K562 (cell line): ENCODE measurements around the gene TMTC2. TPM values are rescaled to one million over a fixed set of nuclear protein-coding genes. Genes with fewer than 3 reads are reported as not detected.

Source experiments
- ATAC-seq: fragments of 200-7000 bp; cut with Tn5 transposase; 3 replicates; pipeline ENCODE4 v1.9.1; 2020; ENCODE audit warnings: moderate library complexity
- BruUV-seq: library from RNA; stranded (reverse); fragments of 400-500 nt; replicated peaks from 2 replicates; lab custom pipeline; 2021; lab: Mats Ljungman, UMichigan
- CTCF ChIA-PET: fragments of 300-600 bp; formaldehyde crosslinking; extraction: SDS; loops from one replicate; lab custom pipeline; 2021; ENCODE audit warnings: low intra/inter-chr PET ratio; lab: Yijun Ruan, JAX
- POLR2A ChIA-PET: fragments of 300-600, 350-650 bp; sonication (Branson Sonifier 250); formaldehyde crosslinking; extraction: SDS; loops from one replicate; lab custom pipeline; 2021; ENCODE audit warnings: antibody characterized with exemption, inconsistent platforms; lab: Yijun Ruan, JAX
- DNase-seq, 4 experiments: peaks; one replicate each; pipeline versions ENCODE4 v3.0.0 to v3.0.0-alpha.2; 2011 to 2018; ENCODE audit warnings: low spot score in 3 of 4, mixed read lengths in 3 of 4; ENCODE audit errors: extremely low read depth in 1 of 4
- FAIRE-seq: peaks from 2 replicates; lab custom pipeline; 2011; peaks lifted over from hg19 to GRCh38; lab: Jason Lieb, UNC
- H2AFZ ChIP-seq: 2 replicates; pipeline ENCODE4 v1.6.0; 2011; ENCODE audit warnings: low read depth, low read length, control low read depth, inconsistent platforms
- H3K27ac ChIP-seq: fragments of 200-600 bp; 3 replicates; pipeline ENCODE4 v1.8.0; 2011; ENCODE audit warnings: low read depth, mild to moderate bottlenecking, control low read depth, inconsistent platforms, low read length, moderate library complexity, mixed read lengths; ENCODE audit errors: extremely low read depth
- H3K27me3 ChIP-seq, 2 experiments: fragments of 300-600 bp in 1 of 2; 2 replicates in 1 of 2; 3 replicates in 1 of 2; pipeline versions ENCODE4 v1.6.0 to v1.8.0; 2011; ENCODE audit warnings: inconsistent platforms in 2 of 2, low read length in 2 of 2, mild to moderate bottlenecking in 1 of 2, mixed read lengths in 1 of 2, moderate library complexity in 1 of 2; ENCODE audit not compliant: control insufficient read depth in 2 of 2, insufficient read depth in 2 of 2
- H3K36me3 ChIP-seq: fragments of 300-600 bp; 3 replicates; pipeline ENCODE4 v1.8.0; 2011; ENCODE audit warnings: mild to moderate bottlenecking, low read length, inconsistent platforms; ENCODE audit not compliant: control insufficient read depth, insufficient read depth
- H3K4me1 ChIP-seq, 2 experiments: fragments of 200-600 bp in 1 of 2; replicated peaks in 1 of 2; 2 replicates in 1 of 2; 3 replicates in 1 of 2; pipeline versions ENCODE4 v1.5.1 to v1.8.0; 2011; ENCODE audit warnings: inconsistent platforms in 2 of 2, low read length in 2 of 2, mild to moderate bottlenecking in 1 of 2, mixed read lengths in 1 of 2, moderate library complexity in 1 of 2; ENCODE audit not compliant: control insufficient read depth in 2 of 2, insufficient read depth in 2 of 2
- H3K4me2 ChIP-seq: 2 replicates; pipeline ENCODE4 v1.6.1; 2011; ENCODE audit warnings: low read length, control low read depth, inconsistent platforms, mixed read lengths; ENCODE audit not compliant: insufficient read depth
- H3K4me3 ChIP-seq: fragments of 200-600 bp; sonication (generic), shearing (Covaris generic); 2 replicates; pipeline ENCODE4 v1.5.1; 2016; ENCODE audit warnings: control low read depth, inconsistent platforms
- H3K79me2 ChIP-seq: fragments of 200-600 bp; 3 replicates; pipeline ENCODE4 v1.8.0; 2011; ENCODE audit warnings: low read length, inconsistent platforms; ENCODE audit not compliant: control insufficient read depth, insufficient read depth
- H3K9ac ChIP-seq, 2 experiments: 2 replicates each; pipeline versions ENCODE4 v1.6.0 to v1.6.1; 2011; ENCODE audit warnings: low read depth in 2 of 2, low read length in 2 of 2, control low read depth in 1 of 2, inconsistent platforms in 1 of 2, mild to moderate bottlenecking in 1 of 2, mixed read lengths in 1 of 2; ENCODE audit not compliant: insufficient read depth in 1 of 2
- H3K9me1 ChIP-seq: one replicate; pipeline ENCODE4 v1.6.0; 2011; ENCODE audit warnings: inconsistent platforms, mild to moderate bottlenecking, low read length, moderate library complexity; ENCODE audit not compliant: control insufficient read depth, insufficient read depth
- H3K9me3 ChIP-seq: replicated peaks from 2 replicates; pipeline ENCODE4 v1.5.1; 2011; ENCODE audit warnings: low read depth, low read length, inconsistent platforms; ENCODE audit not compliant: control insufficient read depth, insufficient read depth
- H4K20me1 ChIP-seq: replicated peaks from 2 replicates; pipeline ENCODE4 v1.6.1; 2011; ENCODE audit warnings: low read length, inconsistent platforms, mixed read lengths; ENCODE audit not compliant: control insufficient read depth, insufficient read depth
- ARID1B ChIP-seq: fragments of 450-650 bp; IDR thresholded peaks from 2 replicates; pipeline ENCODE4 v1.6.1; 2016; ENCODE audit warnings: antibody characterized with exemption, mild to moderate bottlenecking, inconsistent platforms
- CEBPG ChIP-seq, 3 experiments: fragments of 200-800 bp in 1 of 3; sonication (Bioruptor generic) in 1 of 3; sonication (generic) in 1 of 3; formaldehyde crosslinking in 1 of 3; IDR thresholded peaks in 2 of 3; conservative IDR thresholded peaks in 1 of 3; 2 replicates each; pipeline versions ENCODE4 v1.6.1 to v1.8.0; 2016 to 2022; ENCODE audit warnings: missing compliant biosample characterization in 2 of 3, missing genetic modification characterization in 2 of 3, mild to moderate bottlenecking in 1 of 3, missing genetic modification reagents in 1 of 3
- CREM ChIP-seq: IDR thresholded peaks from 2 replicates; pipeline ENCODE4 v1.6.1; 2014; ENCODE audit warnings: antibody characterized with exemption, low read depth
- EHMT2 ChIP-seq: fragments of 450-650 bp; IDR thresholded peaks from 2 replicates; pipeline ENCODE4 v1.6.1; 2018; ENCODE audit warnings: antibody characterized with exemption
- GABPB1 ChIP-seq: sonication (generic); formaldehyde crosslinking; IDR thresholded peaks from 2 replicates; pipeline ENCODE4 v1.8.0; 2022; ENCODE audit warnings: mild to moderate bottlenecking, missing genetic modification reagents
- GABPB2 ChIP-seq: fragments of 250-450 bp; sonication (Bioruptor Pico); conservative IDR thresholded peaks from 2 replicates; pipeline ENCODE4 v1.5.1; 2021; ENCODE audit warnings: mild to moderate bottlenecking
- JUN ChIP-seq, 2 experiments: sonication (generic) in 1 of 2; formaldehyde crosslinking in 1 of 2; IDR thresholded peaks; 2 replicates each; pipeline versions ENCODE4 v1.6.1 to v1.8.0; 2012 to 2022; ENCODE audit warnings: borderline replicate concordance in 2 of 2, mild to moderate bottlenecking in 2 of 2, improper control_type of control experiment in 1 of 2, low read depth in 1 of 2, low read length in 1 of 2, missing genetic modification reagents in 1 of 2
- MEF2D ChIP-seq: conservative IDR thresholded peaks from 2 replicates; pipeline ENCODE4 v1.6.1; 2016; ENCODE audit warnings: low read depth, missing genetic modification characterization, missing compliant biosample characterization
- MTA2 ChIP-seq: fragments of 450-650 bp; IDR thresholded peaks from 2 replicates; pipeline ENCODE4 v1.6.1; 2016; ENCODE audit warnings: low read depth
- NFXL1 ChIP-seq: fragments of 450-650 bp; formaldehyde crosslinking; IDR thresholded peaks from 2 replicates; pipeline ENCODE4 v1.4.0; 2021; ENCODE audit warnings: mild to moderate bottlenecking
- NR2F6 ChIP-seq: fragments of 450-650 bp; formaldehyde crosslinking; IDR thresholded peaks from 2 replicates; pipeline ENCODE4 v1.4.0; 2020; ENCODE audit warnings: mild to moderate bottlenecking
- POU5F1 ChIP-seq: fragments of 150-350 bp; IDR thresholded peaks from 2 replicates; pipeline ENCODE4 v1.6.1; 2014; ENCODE audit warnings: borderline replicate concordance, low read length, low read depth, mild to moderate bottlenecking; ENCODE audit not compliant: partially characterized antibody
- WGBS: fragments of 100-300 bp; shearing (Covaris generic); methylation state at CpG from one replicate; pipeline ENCODE4 v1.1.6; 2016; ENCODE audit warnings: low coverage, mixed read lengths; ENCODE audit not compliant: insufficient coverage; ENCODE audit errors: missing lambda C conversion rate; 5-methylcytosine and 5-hydroxymethylcytosine counted together
- in situ Hi-C: fragments of 300-500 bp; cut with MboI; formaldehyde crosslinking; loops from 4 replicates; pipeline ENCODE4 v1.15.0; 2018; ENCODE audit warnings: inconsistent platforms, mixed read lengths
- intact Hi-C: fragments of 100-400 bp; cut with micrococcal nuclease; formaldehyde crosslinking; loops from 2 replicates; pipeline ENCODE4 v1.14.2; 2022
- polyA plus RNA-seq, 8 experiments: library from polyadenylated mRNA; depleted of rRNA in 4 of 8; stranded (reverse) in 5 of 8; unstranded in 3 of 8; fragments of >200 nt; fragmentation: Nextera tagmentation in 2 of 8; fragmentation: Illumina TruSeq in 1 of 8; extraction: Ambion mirVana in 2 of 8; extraction: Trizol in 1 of 8; gene quantifications; 2 replicates each; pipeline versions ENCODE4 v1.2.1 to v1.2.3, GENCODE V29; 2011 to 2014; ENCODE audit warnings: inconsistent platforms in 1 of 8, missing spikeins in 1 of 8
- total RNA-seq, 7 experiments: library from RNA; depleted of rRNA in 6 of 7; stranded (reverse); fragments of >200 nt in 6 of 7; fragmentation: Illumina TruSeq in 2 of 7; extraction: Trizol in 2 of 7; gene quantifications; 2 replicates each; pipeline versions ENCODE4 v1.2.1 to v1.2.3, GENCODE V29; 2011 to 2021; ENCODE audit warnings: low replicate concordance in 1 of 7
- TF ChIP-seq, protein P1 (sequence below): fragments of 250-450 bp; sonication (Bioruptor Pico); IDR thresholded peaks from 2 replicates; pipeline ENCODE4 v1.4.0; 2020; ENCODE audit warnings: mild to moderate bottlenecking
- TF ChIP-seq, protein P2 (sequence below): IDR thresholded peaks from 2 replicates; pipeline ENCODE4 v1.6.1; 2014; ENCODE audit warnings: antibody characterized with exemption

The TMTC2 gene
- total and polyA plus RNA-seq, 9 of the 15 experiments (the other 6 are each of a cell fraction or from before 2014, with no cell fraction given): 0.29 to 1.1 (median 0.55) TPM

DNA sequence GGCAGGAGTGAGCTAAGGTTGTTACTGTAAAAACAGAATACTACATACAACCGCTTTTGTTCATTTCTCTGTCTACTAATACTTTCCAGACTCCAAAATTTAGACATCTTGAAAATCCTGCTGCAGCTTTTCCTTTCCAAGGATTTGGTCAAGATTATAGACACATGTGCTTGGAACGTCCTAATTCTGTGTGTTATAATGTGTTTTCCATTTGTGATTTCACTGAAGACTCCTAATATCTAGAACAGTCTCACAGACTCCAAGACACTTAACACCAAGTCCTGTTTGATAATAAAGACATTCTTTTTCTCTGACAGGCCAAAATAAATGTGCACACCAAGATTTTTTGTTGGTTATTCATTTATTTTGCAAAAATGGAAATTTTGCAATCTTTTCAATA, 41.8 kb upstream of the TMTC2 start:
- no peak for ATAC-seq
- intact Hi-C loops: no loop called here
- no TSS peak for BruUV-seq

DNA sequence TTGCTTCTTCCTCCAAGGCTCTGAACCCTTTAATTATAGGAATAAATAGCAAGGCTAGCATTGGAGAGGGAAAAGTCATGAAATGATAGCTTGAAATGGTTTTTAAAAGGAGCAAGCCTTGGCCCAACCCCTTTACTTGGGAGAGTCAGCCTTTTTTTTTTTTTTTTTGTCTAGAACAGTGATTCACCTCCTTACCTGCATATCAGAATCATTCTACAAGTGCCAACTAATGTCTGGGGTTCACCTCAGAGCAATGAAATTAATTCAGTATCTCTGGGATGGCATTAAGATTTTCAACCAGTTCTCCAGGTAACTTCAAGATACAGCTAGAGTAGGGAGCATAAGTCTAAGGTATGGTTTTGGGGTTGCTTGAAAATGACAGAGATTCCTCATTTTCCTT, 41.3 kb upstream of the TMTC2 start:
- DNase-seq: no peak
- Histone ChIP-seq H3K4me3 (no peak overlapping the region), H4K20me1 (no peaks in the 10 kb centered on the region), H2AFZ (no peak overlapping the region), H3K27me3 (no peaks in the 10 kb centered on the region), H3K4me2 (no peak overlapping the region), H3K36me3 (no peaks in the 10 kb centered on the region), H3K79me2 (no peaks in the 10 kb centered on the region), H3K4me1 (no peaks in the 10 kb centered on the region), H3K9me3 (no peaks in the 10 kb centered on the region), H3K27ac (no peak overlapping the region), H3K9ac (no peak overlapping the region), H3K9me1 (no peaks in the 10 kb centered on the region)
- intact Hi-C loops (no loop called here), in situ Hi-C loops (no loop called here)
- no peak for ATAC-seq
- no TSS peak for BruUV-seq
- ChIA-PET CTCF (no interaction called here), POLR2A (no interaction called here)
- no peak for FAIRE-seq
- TF ChIP-seq GABPB1 (CRISPR knock-in tag) (no peak), CEBPG (CRISPR knock-in tag; IDR thresholded peaks at IDR 0.05) (no peak), CEBPG (tag; conservative IDR thresholded peaks at IDR 0.05 in 1 of 2, IDR thresholded peaks at IDR 0.05 in 1 of 2) (no peak), NR2F6 (CRISPR knock-in tag) (no peak), EHMT2 (no peak), JUN (IDR thresholded peaks at IDR 0.05; ENCODE audit: borderline replicate concordance, low read depth, low read length) (no peak), JUN (CRISPR knock-in tag; IDR thresholded peaks at IDR 0.05; ENCODE audit: borderline replicate concordance) (no peak), POU5F1 (no peak), GABPB2 (CRISPR knock-in tag) (no peak), MTA2 (no peak), CREM (no peak), NFXL1 (CRISPR knock-in tag) (no peak), MEF2D (tag) (no peak), ARID1B (no peak)
- TF ChIP-seq, protein P1, sequence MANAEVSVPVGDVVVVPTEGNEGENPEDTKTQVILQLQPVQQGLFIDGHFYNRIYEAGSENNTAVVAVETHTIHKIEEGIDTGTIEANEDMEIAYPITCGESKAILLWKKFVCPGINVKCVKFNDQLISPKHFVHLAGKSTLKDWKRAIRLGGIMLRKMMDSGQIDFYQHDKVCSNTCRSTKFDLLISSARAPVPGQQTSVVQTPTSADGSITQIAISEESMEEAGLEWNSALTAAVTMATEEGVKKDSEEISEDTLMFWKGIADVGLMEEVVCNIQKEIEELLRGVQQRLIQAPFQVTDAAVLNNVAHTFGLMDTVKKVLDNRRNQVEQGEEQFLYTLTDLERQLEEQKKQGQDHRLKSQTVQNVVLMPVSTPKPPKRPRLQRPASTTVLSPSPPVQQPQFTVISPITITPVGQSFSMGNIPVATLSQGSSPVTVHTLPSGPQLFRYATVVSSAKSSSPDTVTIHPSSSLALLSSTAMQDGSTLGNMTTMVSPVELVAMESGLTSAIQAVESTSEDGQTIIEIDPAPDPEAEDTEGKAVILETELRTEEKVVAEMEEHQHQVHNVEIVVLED (CRISPR knock-in tag): no peak
- TF ChIP-seq, protein P2, sequence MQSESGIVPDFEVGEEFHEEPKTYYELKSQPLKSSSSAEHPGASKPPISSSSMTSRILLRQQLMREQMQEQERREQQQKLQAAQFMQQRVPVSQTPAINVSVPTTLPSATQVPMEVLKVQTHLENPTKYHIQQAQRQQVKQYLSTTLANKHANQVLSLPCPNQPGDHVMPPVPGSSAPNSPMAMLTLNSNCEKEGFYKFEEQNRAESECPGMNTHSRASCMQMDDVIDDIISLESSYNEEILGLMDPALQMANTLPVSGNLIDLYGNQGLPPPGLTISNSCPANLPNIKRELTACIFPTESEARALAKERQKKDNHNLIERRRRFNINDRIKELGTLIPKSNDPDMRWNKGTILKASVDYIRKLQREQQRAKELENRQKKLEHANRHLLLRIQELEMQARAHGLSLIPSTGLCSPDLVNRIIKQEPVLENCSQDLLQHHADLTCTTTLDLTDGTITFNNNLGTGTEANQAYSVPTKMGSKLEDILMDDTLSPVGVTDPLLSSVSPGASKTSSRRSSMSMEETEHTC: no peak

More for the DNA sequence above, 41.8 kb upstream of the TMTC2 start:
- Histone ChIP-seq H3K79me2 (no peaks in the 10 kb centered on the region), H3K9me1 (no peaks in the 10 kb centered on the region), H3K4me1 (no peaks in the 10 kb centered on the region), H3K9ac (no peak overlapping the region), H3K27me3 (no peaks in the 10 kb centered on the region), H2AFZ (no peak overlapping the region), H3K36me3 (no peaks in the 10 kb centered on the region), H3K27ac (no peak overlapping the region), H3K4me2 (no peak overlapping the region), H4K20me1 (no peaks in the 10 kb centered on the region), H3K4me3 (no peak overlapping the region), H3K9me3 (no peaks in the 10 kb centered on the region)
- in situ Hi-C loops: no loop called here
- DNase-seq: no peak
- WGBS: 0% methylated on average over 2 of the region's 2 CpGs
- ChIA-PET CTCF (no interaction called here), POLR2A (no interaction called here)
- FAIRE-seq: no peak
- no peak for TF ChIP-seq NR2F6 (CRISPR knock-in tag)
- TF ChIP-seq, all 486 proteins: peak for 0
